Measurements from ENCODE around the gene CAMK1G.

- no peak for TF ChIP-seq MXI1 (IDR thresholded peaks at IDR 0.05; ENCODE audit: low read depth, low read length)
- TF ChIP-seq, protein P1, sequence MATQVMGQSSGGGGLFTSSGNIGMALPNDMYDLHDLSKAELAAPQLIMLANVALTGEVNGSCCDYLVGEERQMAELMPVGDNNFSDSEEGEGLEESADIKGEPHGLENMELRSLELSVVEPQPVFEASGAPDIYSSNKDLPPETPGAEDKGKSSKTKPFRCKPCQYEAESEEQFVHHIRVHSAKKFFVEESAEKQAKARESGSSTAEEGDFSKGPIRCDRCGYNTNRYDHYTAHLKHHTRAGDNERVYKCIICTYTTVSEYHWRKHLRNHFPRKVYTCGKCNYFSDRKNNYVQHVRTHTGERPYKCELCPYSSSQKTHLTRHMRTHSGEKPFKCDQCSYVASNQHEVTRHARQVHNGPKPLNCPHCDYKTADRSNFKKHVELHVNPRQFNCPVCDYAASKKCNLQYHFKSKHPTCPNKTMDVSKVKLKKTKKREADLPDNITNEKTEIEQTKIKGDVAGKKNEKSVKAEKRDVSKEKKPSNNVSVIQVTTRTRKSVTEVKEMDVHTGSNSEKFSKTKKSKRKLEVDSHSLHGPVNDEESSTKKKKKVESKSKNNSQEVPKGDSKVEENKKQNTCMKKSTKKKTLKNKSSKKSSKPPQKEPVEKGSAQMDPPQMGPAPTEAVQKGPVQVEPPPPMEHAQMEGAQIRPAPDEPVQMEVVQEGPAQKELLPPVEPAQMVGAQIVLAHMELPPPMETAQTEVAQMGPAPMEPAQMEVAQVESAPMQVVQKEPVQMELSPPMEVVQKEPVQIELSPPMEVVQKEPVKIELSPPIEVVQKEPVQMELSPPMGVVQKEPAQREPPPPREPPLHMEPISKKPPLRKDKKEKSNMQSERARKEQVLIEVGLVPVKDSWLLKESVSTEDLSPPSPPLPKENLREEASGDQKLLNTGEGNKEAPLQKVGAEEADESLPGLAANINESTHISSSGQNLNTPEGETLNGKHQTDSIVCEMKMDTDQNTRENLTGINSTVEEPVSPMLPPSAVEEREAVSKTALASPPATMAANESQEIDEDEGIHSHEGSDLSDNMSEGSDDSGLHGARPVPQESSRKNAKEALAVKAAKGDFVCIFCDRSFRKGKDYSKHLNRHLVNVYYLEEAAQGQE (IDR thresholded peaks at IDR 0.05; ENCODE audit: low read depth, low read length), result no peak
- no peak for TF ChIP-seq EP300 (IDR thresholded peaks at IDR 0.05; ENCODE audit: borderline replicate concordance in 1 of 2, low read depth in 1 of 2, low read length in 1 of 2)
These were observed 12.8 kb upstream of the CAMK1G start for GRCh38 chr1:209570743-209571142.

All from SK-N-SH (cell line).